Neuron (in vitro differentiated cells): ENCODE measurements around the gene CIP2A.
A peak's percentile ranks its signal among the peaks of the same experiment; 100 is the strongest.

Experiments used
- H2AFZ ChIP-seq: one replicate; pipeline ENCODE4 v1.6.1; 2013; ENCODE audit warnings: low read depth, mild to moderate bottlenecking, inconsistent platforms, low read length, moderate library complexity
- H3K27me3 ChIP-seq: one replicate; pipeline ENCODE4 v1.6.1; 2013; ENCODE audit warnings: low read length; ENCODE audit not compliant: insufficient read depth
- H3K36me3 ChIP-seq: one replicate; pipeline ENCODE4 v1.6.1; 2013; ENCODE audit warnings: low read length; ENCODE audit not compliant: insufficient read depth
- H3K4me1 ChIP-seq: one replicate; pipeline ENCODE4 v1.6.1; 2013; ENCODE audit warnings: low read length; ENCODE audit not compliant: insufficient read depth
- H3K4me3 ChIP-seq: 2 replicates; pipeline ENCODE4 v1.5.1; 2013; ENCODE audit warnings: mild to moderate bottlenecking, low read length, moderate library complexity
- H3K9me3 ChIP-seq: one replicate; pipeline ENCODE4 v1.6.1; 2013; ENCODE audit warnings: low read length

CIP2A gene

GRCh38 chr3:108516881-108517280, 72.4 kb downstream of the CIP2A start:
- H3K4me1 ChIP-seq, result no peaks in the 10 kb centered on the region
- H3K4me3 ChIP-seq, result no peak overlapping the region
- no peaks in the 10 kb centered on the region for H3K36me3 ChIP-seq
- H2AFZ ChIP-seq, result no peak overlapping the region
- H3K9me3 ChIP-seq, result no peaks in the 10 kb centered on the region
- no peaks in the 10 kb centered on the region for H3K27me3 ChIP-seq

- no peaks in the 10 kb centered on the region for H3K36me3 ChIP-seq
- H3K27me3 ChIP-seq, result no peaks in the 10 kb centered on the region
- H2AFZ ChIP-seq, result no peak overlapping the region
- H3K4me3 ChIP-seq, result no peak overlapping the region
- no peaks in the 10 kb centered on the region for H3K9me3 ChIP-seq
- H3K4me1 ChIP-seq, result peaks cover 2% of the 10 kb centered on the region
These were observed 75.3 kb downstream of the CIP2A start for GRCh38 chr3:108513961-108514360.

GRCh38 chr3:108512671-108513070, 76.6 kb downstream of the CIP2A start:
- peaks cover 2% of the 10 kb centered on the region for H3K4me1 ChIP-seq
- no peaks in the 10 kb centered on the region for H3K27me3 ChIP-seq
- H3K4me3 ChIP-seq, result no peak overlapping the region
- no peak overlapping the region for H2AFZ ChIP-seq
- H3K9me3 ChIP-seq, result no peaks in the 10 kb centered on the region
- H3K36me3 ChIP-seq, result no peaks in the 10 kb centered on the region

- peaks cover 2% of the 10 kb centered on the region for H3K4me1 ChIP-seq
- H3K27me3 ChIP-seq, result no peaks in the 10 kb centered on the region
- H3K36me3 ChIP-seq, result no peaks in the 10 kb centered on the region
- no peaks in the 10 kb centered on the region for H3K9me3 ChIP-seq
- no peak overlapping the region for H3K4me3 ChIP-seq
- no peak overlapping the region for H2AFZ ChIP-seq
These were observed 77.7 kb downstream of the CIP2A start for GRCh38 chr3:108511490-108511889.

- Histone ChIP-seq H3K9me3 (no peaks in the 10 kb centered on the region), H3K36me3 (no peaks in the 10 kb centered on the region), H3K4me1 (peaks cover 2% of the 10 kb centered on the region), H2AFZ (no peak overlapping the region), H3K27me3 (no peaks in the 10 kb centered on the region), H3K4me3 (no peak overlapping the region)
These were observed 78.2 kb downstream of the CIP2A start for GRCh38 chr3:108511055-108511454.

GRCh38 chr3:108510496-108510895, 78.7 kb downstream of the CIP2A start, which contains the start of gene MYH15:
Gene MYH15 (minus strand): TSS chr3:108510596. CDS start chr3:108510530, 66 bp downstream.
- no peak within 1 kb of the TSS for H3K4me3 ChIP-seq
- no peaks in the 10 kb centered on the region for H3K9me3 ChIP-seq
- peaks cover 2% of the 10 kb centered on the region for H3K4me1 ChIP-seq
- no peaks in the 10 kb centered on the region for H3K27me3 ChIP-seq
- peak within 1 kb of the TSS; percentile 7 for H2AFZ ChIP-seq
- H3K36me3 ChIP-seq, result no peaks in the 10 kb centered on the region

GRCh38 chr3:108509871-108510270, 79.4 kb downstream of the CIP2A start:
- Histone ChIP-seq H3K27me3 (no peaks in the 10 kb centered on the region), H3K36me3 (no peaks in the 10 kb centered on the region), H3K9me3 (no peaks in the 10 kb centered on the region), H3K4me1 (peaks cover 2% of the 10 kb centered on the region), H3K4me3 (no peak overlapping the region), H2AFZ (peak overlapping the region; percentile 7)

- H3K27me3 ChIP-seq, result no peaks in the 10 kb centered on the region
- peaks cover 2% of the 10 kb centered on the region for H3K4me1 ChIP-seq
- H3K9me3 ChIP-seq, result no peaks in the 10 kb centered on the region
- H3K36me3 ChIP-seq, result no peaks in the 10 kb centered on the region
- no peak overlapping the region for H2AFZ ChIP-seq
- no peak overlapping the region for H3K4me3 ChIP-seq
These were observed 80.0 kb downstream of the CIP2A start for GRCh38 chr3:108509263-108509662.

GRCh38 chr3:108507902-108508301, 81.3 kb downstream of the CIP2A start:
- Histone ChIP-seq H3K9me3 (no peaks in the 10 kb centered on the region), H3K4me3 (no peak overlapping the region), H3K4me1 (peaks cover 2% of the 10 kb centered on the region), H3K27me3 (no peaks in the 10 kb centered on the region), H3K36me3 (no peaks in the 10 kb centered on the region), H2AFZ (no peak overlapping the region)

- H3K4me3 ChIP-seq, result no peak overlapping the region
- no peaks in the 10 kb centered on the region for H3K36me3 ChIP-seq
- peaks cover 2% of the 10 kb centered on the region for H3K4me1 ChIP-seq
- no peaks in the 10 kb centered on the region for H3K27me3 ChIP-seq
- no peaks in the 10 kb centered on the region for H3K9me3 ChIP-seq
- no peak overlapping the region for H2AFZ ChIP-seq
These were observed 83.4 kb downstream of the CIP2A start for GRCh38 chr3:108505811-108506210.

GRCh38 chr3:108503722-108504121, 85.5 kb downstream of the CIP2A start:
- no peaks in the 10 kb centered on the region for H3K4me1 ChIP-seq
- H3K4me3 ChIP-seq, result no peak overlapping the region
- no peaks in the 10 kb centered on the region for H3K27me3 ChIP-seq
- no peaks in the 10 kb centered on the region for H3K9me3 ChIP-seq
- no peak overlapping the region for H2AFZ ChIP-seq
- H3K36me3 ChIP-seq, result no peaks in the 10 kb centered on the region

- no peaks in the 10 kb centered on the region for H3K9me3 ChIP-seq
- H2AFZ ChIP-seq, result no peak overlapping the region
- no peaks in the 10 kb centered on the region for H3K4me1 ChIP-seq
- no peaks in the 10 kb centered on the region for H3K36me3 ChIP-seq
- no peak overlapping the region for H3K4me3 ChIP-seq
- no peaks in the 10 kb centered on the region for H3K27me3 ChIP-seq
These were observed 87.7 kb downstream of the CIP2A start for GRCh38 chr3:108501535-108501934.

- Histone ChIP-seq H2AFZ (no peak overlapping the region), H3K27me3 (no peaks in the 10 kb centered on the region), H3K9me3 (no peaks in the 10 kb centered on the region)
These were observed 88.5 kb downstream of the CIP2A start for GRCh38 chr3:108500728-108501127.

More at GRCh38 chr3:108500728-108501127, 88.5 kb downstream of the CIP2A start:
- Histone ChIP-seq H3K4me3 (no peak overlapping the region), H3K4me1 (no peaks in the 10 kb centered on the region), H3K36me3 (no peaks in the 10 kb centered on the region)
